Esophagus mucosa (tissue), 1 donor: Measurements from ENCODE around the gene VRTN. TPM values are rescaled to one million over a fixed set of nuclear protein-coding genes. Genes with fewer than 3 reads are reported as not detected.

Source experiments
- ATAC-seq: fragments of 200-7000 bp; cut with Tn5 transposase; one replicate; pipeline ENCODE4 v1.9.1; 2020
- total RNA-seq: library from RNA; stranded (reverse); gene quantifications from one replicate; pipeline ENCODE4 v1.2.4, GENCODE V29; 2023
- donor health status: DM: yes; HTN: yes; CAD: no.

The VRTN gene
- total RNA-seq, 1 donor from 2014 or later: not detected

- ATAC-seq: no peak
Observed at GRCh38 chr14:74400031-74400685, 51.9 kb downstream of the VRTN start.

- ATAC-seq: peak; percentile 6
Observed at GRCh38 chr14:74400919-74401503, 52.7 kb downstream of the VRTN start.

GRCh38 chr14:74401504-74402241 is 53.4 kb downstream of the VRTN start:
- peak; percentile 72 for ATAC-seq

- ATAC-seq: peak; percentile 12
Observed at GRCh38 chr14:74402401-74403251, 54.4 kb downstream of the VRTN start.

- no peak for ATAC-seq
Observed at GRCh38 chr14:74403619-74404417, 55.5 kb downstream of the VRTN start.

- no peak for ATAC-seq
Observed at GRCh38 chr14:74404435-74404834, 56.2 kb downstream of the VRTN start.

GRCh38 chr14:74405663-74406062 is 57.4 kb downstream of the VRTN start:
- no peak for ATAC-seq

- ATAC-seq: no peak
Observed at GRCh38 chr14:74407021-74407800, 58.9 kb downstream of the VRTN start.

GRCh38 chr14:74407801-74408154 is 59.5 kb downstream of the VRTN start:
- no peak for ATAC-seq

- ATAC-seq: no peak
Observed at GRCh38 chr14:74408870-74409269, 60.6 kb downstream of the VRTN start.

GRCh38 chr14:74409441-74409840 is 61.2 kb downstream of the VRTN start:
- ATAC-seq: no peak

Other genes starting within 250 kb of the VRTN start
- gene VSX2, start 109.0 kb upstream of the VRTN start, total RNA-seq: not detected
- gene ABCD4, start 45.5 kb upstream of the VRTN start, total RNA-seq: 18.1 TPM
- gene SYNDIG1L, start 77.7 kb downstream of the VRTN start, total RNA-seq: not detected
- gene NPC2, start 144.8 kb downstream of the VRTN start, total RNA-seq: 100 TPM
- 16.4 TPM for gene ISCA2, start 145.3 kb downstream of the VRTN start, total RNA-seq